T-helper 1 cell (primary cell): ENCODE results near the gene CACNG1.
"Not testable (repeated sequence)": the region's sequence is repeated elsewhere in the genome, so short reads cannot be mapped to it uniquely, and the experiment has no call there.

Experiments
- DNase-seq, 5 donors: peaks; one replicate each; pipeline ENCODE4 v3.0.0-alpha.2; 2012 to 2020

Gene CACNG1

GRCh38 chr17:67026341-67026740, 18.0 kb upstream of the CACNG1 start:
- DNase-seq: no peak

- DNase-seq: no peak
Observed at GRCh38 chr17:67027031-67027628, 17.2 kb upstream of the CACNG1 start.

- DNase-seq: no peak
Observed at GRCh38 chr17:67030641-67031040, 13.7 kb upstream of the CACNG1 start.

GRCh38 chr17:67032382-67032781, 12.0 kb upstream of the CACNG1 start:
- no peak for DNase-seq

GRCh38 chr17:67032985-67033384, 11.4 kb upstream of the CACNG1 start:
- no peak for DNase-seq

GRCh38 chr17:67033613-67034012, 10.7 kb upstream of the CACNG1 start:
- DNase-seq: no peak

- DNase-seq: no peak
Observed at GRCh38 chr17:67035131-67036083, 8.9 kb upstream of the CACNG1 start.

GRCh38 chr17:67038861-67039365, 5.4 kb upstream of the CACNG1 start:
- DNase-seq: no peak

GRCh38 chr17:67040652-67041051, 3.7 kb upstream of the CACNG1 start:
- no peak for DNase-seq

GRCh38 chr17:67041119-67041518, 3.2 kb upstream of the CACNG1 start:
- not testable (repeated sequence) for DNase-seq

GRCh38 chr17:67041531-67041930, 2.8 kb upstream of the CACNG1 start:
- no peak for DNase-seq

GRCh38 chr17:67041941-67042899, 2.1 kb upstream of the CACNG1 start:
- DNase-seq: no peak

GRCh38 chr17:67043283-67043682, 1.1 kb upstream of the CACNG1 start:
- no peak for DNase-seq

GRCh38 chr17:67044940-67045339, 586 bp downstream of the CACNG1 start:
- no peak for DNase-seq

- DNase-seq: no peak
Observed at GRCh38 chr17:67046398-67046797, 2.0 kb downstream of the CACNG1 start.

- no peak for DNase-seq
Observed at GRCh38 chr17:67047382-67047781, 3.0 kb downstream of the CACNG1 start.

GRCh38 chr17:67049025-67049739, 4.8 kb downstream of the CACNG1 start:
- no peak for DNase-seq

- DNase-seq: no peak
Observed at GRCh38 chr17:67050066-67050465, 5.7 kb downstream of the CACNG1 start.

GRCh38 chr17:67050471-67051154, 6.3 kb downstream of the CACNG1 start:
- no peak for DNase-seq

GRCh38 chr17:67051155-67051538, 6.8 kb downstream of the CACNG1 start:
- DNase-seq: no peak

- DNase-seq: no peak
Observed at GRCh38 chr17:67051837-67052236, 7.5 kb downstream of the CACNG1 start.
